Duodenal mucosa (tissue), 2 donors: ENCODE measurements around the gene HTT.

ENCODE experiments used
- H3K27ac ChIP-seq: one replicate; pipeline ENCODE4 v1.7.0; 2013; ENCODE audit warnings: low read depth, low read length
- H3K27me3 ChIP-seq, 2 donors: one replicate each; pipeline ENCODE4 v1.7.0; 2013; ENCODE audit warnings: low read length in 2 of 2, control low read depth in 1 of 2; ENCODE audit not compliant: insufficient read depth in 2 of 2, control insufficient read depth in 1 of 2
- H3K36me3 ChIP-seq, 2 donors: one replicate each; pipeline ENCODE4 v1.7.0; 2013; ENCODE audit warnings: low read length in 2 of 2, control low read depth in 1 of 2; ENCODE audit not compliant: insufficient read depth in 2 of 2, control insufficient read depth in 1 of 2
- H3K4me1 ChIP-seq, 2 donors: one replicate each; pipeline ENCODE4 v1.7.0; 2013; ENCODE audit warnings: low read length in 2 of 2, control low read depth in 1 of 2; ENCODE audit not compliant: insufficient read depth in 2 of 2, control insufficient read depth in 1 of 2
- H3K4me3 ChIP-seq, 2 donors: one replicate each; pipeline ENCODE4 v1.7.0; 2013; ENCODE audit warnings: low read length in 2 of 2, low read depth in 1 of 2
- H3K9ac ChIP-seq, 2 donors: one replicate each; pipeline ENCODE4 v1.7.0; 2013; ENCODE audit warnings: low read length in 2 of 2, low read depth in 1 of 2
- H3K9me3 ChIP-seq, 2 donors: one replicate each; pipeline ENCODE4 v1.7.0; 2013; ENCODE audit warnings: low read length in 2 of 2, control low read depth in 1 of 2; ENCODE audit not compliant: control insufficient read depth in 1 of 2

The HTT gene

GRCh38 chr4:3232001-3232400 is 157.5 kb downstream of the HTT start:
- Histone ChIP-seq H3K9ac (no peak overlapping the region), H3K4me1 (no peaks in the 10 kb centered on the region), H3K9me3 (no peaks in the 10 kb centered on the region), H3K4me3 (no peak overlapping the region), H3K36me3 (peaks cover 53 to 92% of the 10 kb centered on the region in 2 donors), H3K27me3 (no peaks in the 10 kb centered on the region), H3K27ac (no peak overlapping the region)

GRCh38 chr4:3232871-3233271 is 158.4 kb downstream of the HTT start:
- Histone ChIP-seq H3K4me1 (no peaks in the 10 kb centered on the region), H3K27me3 (no peaks in the 10 kb centered on the region), H3K36me3 (peaks cover 52 to 97% of the 10 kb centered on the region in 2 donors), H3K9me3 (no peaks in the 10 kb centered on the region), H3K9ac (no peak overlapping the region), H3K4me3 (no peak overlapping the region), H3K27ac (no peak overlapping the region)

- Histone ChIP-seq H3K4me1 (no peaks in the 10 kb centered on the region), H3K9ac (no peak overlapping the region), H3K27ac (no peak overlapping the region), H3K4me3 (no peak overlapping the region), H3K9me3 (no peaks in the 10 kb centered on the region), H3K36me3 (peaks cover 46 to 91% of the 10 kb centered on the region in 2 donors), H3K27me3 (no peaks in the 10 kb centered on the region)
Observed at GRCh38 chr4:3233391-3234071, 159.1 kb downstream of the HTT start.

GRCh38 chr4:3234171-3235029 is 159.9 kb downstream of the HTT start:
- no peaks in the 10 kb centered on the region for H3K27me3 ChIP-seq
- H3K4me3 ChIP-seq = no peak overlapping the region
- no peaks in the 10 kb centered on the region for H3K4me1 ChIP-seq
- H3K9me3 ChIP-seq = no peaks in the 10 kb centered on the region
- peaks cover 37 to 90% of the 10 kb centered on the region in 2 donors for H3K36me3 ChIP-seq
- H3K27ac ChIP-seq = no peak overlapping the region
- H3K9ac ChIP-seq = no peak overlapping the region

GRCh38 chr4:3235030-3235345 is 160.5 kb downstream of the HTT start:
- Histone ChIP-seq H3K27me3 (no peaks in the 10 kb centered on the region), H3K9ac (no peak overlapping the region), H3K4me1 (no peaks in the 10 kb centered on the region), H3K36me3 (peaks cover 32 to 90% of the 10 kb centered on the region in 2 donors), H3K27ac (no peak overlapping the region), H3K4me3 (no peak overlapping the region), H3K9me3 (no peaks in the 10 kb centered on the region)

- peaks cover 27 to 89% of the 10 kb centered on the region in 2 donors for H3K36me3 ChIP-seq
- H3K27ac ChIP-seq = no peak overlapping the region
- H3K4me1 ChIP-seq = no peaks in the 10 kb centered on the region
Observed at GRCh38 chr4:3235581-3235980, 161.1 kb downstream of the HTT start.

GRCh38 chr4:3236326-3236878 is 161.9 kb downstream of the HTT start:
- Histone ChIP-seq H3K9me3 (no peaks in the 10 kb centered on the region), H3K27ac (no peak overlapping the region), H3K4me1 (no peaks in the 10 kb centered on the region), H3K27me3 (no peaks in the 10 kb centered on the region), H3K36me3 (peaks cover 20 to 88% of the 10 kb centered on the region in 2 donors), H3K4me3 (no peak overlapping the region), H3K9ac (no peak overlapping the region)

More at GRCh38 chr4:3235581-3235980, 161.1 kb downstream of the HTT start:
- no peak overlapping the region for H3K4me3 ChIP-seq
- no peaks in the 10 kb centered on the region for H3K9me3 ChIP-seq
- no peaks in the 10 kb centered on the region for H3K27me3 ChIP-seq
- no peak overlapping the region for H3K9ac ChIP-seq

GRCh38 chr4:3237266-3237665 is 162.8 kb downstream of the HTT start:
- no peak overlapping the region for H3K4me3 ChIP-seq
- H3K9ac ChIP-seq = no peak overlapping the region
- no peak overlapping the region for H3K27ac ChIP-seq
- no peaks in the 10 kb centered on the region for H3K9me3 ChIP-seq
- H3K27me3 ChIP-seq = no peaks in the 10 kb centered on the region
- H3K4me1 ChIP-seq = no peaks in the 10 kb centered on the region
- H3K36me3 ChIP-seq = peaks cover 11 to 86% of the 10 kb centered on the region in 2 donors

GRCh38 chr4:3237712-3238560 is 163.5 kb downstream of the HTT start:
- no peak overlapping the region for H3K27ac ChIP-seq
- no peaks in the 10 kb centered on the region for H3K9me3 ChIP-seq
- no peaks in the 10 kb centered on the region for H3K4me1 ChIP-seq
- H3K4me3 ChIP-seq = no peak overlapping the region
- H3K27me3 ChIP-seq = no peaks in the 10 kb centered on the region
- H3K36me3 ChIP-seq = peaks cover 10 to 81% of the 10 kb centered on the region in 2 donors
- no peak overlapping the region for H3K9ac ChIP-seq
